ENCODE data around the gene RRP7A. TPM values are rescaled to one million over a fixed set of nuclear protein-coding genes. Genes with fewer than 3 reads are reported as not detected.
"Not testable (repeated sequence)": the region's sequence is repeated elsewhere in the genome, so short reads cannot be mapped to it uniquely, and the experiment has no call there.

Gene RRP7A
- total RNA-seq, 4 donors from 2014 or later = 9.7 to 38.6 (median 28.6) TPM

GRCh38 chr22:42522546-42522945, 3.0 kb upstream of the RRP7A start:
- H3K9me3 ChIP-seq = no peaks in the 10 kb centered on the region
- no peaks in the 10 kb centered on the region for H3K27me3 ChIP-seq
- TF ChIP-seq CTCF (IDR thresholded peaks at IDR 0.05) = no peak
- no peak for TF ChIP-seq POLR2A (IDR thresholded peaks at IDR 0.05)
- no peak for DNase-seq
- intact Hi-C loops (cut with DNase I; ENCODE audit: low total_unique reads) = no loop called here
- H3K4me1 ChIP-seq = no peaks in the 10 kb centered on the region
- no peak overlapping the region for H3K4me3 ChIP-seq
- no peak overlapping the region for H3K27ac ChIP-seq
- H3K36me3 ChIP-seq = no peaks in the 10 kb centered on the region

GRCh38 chr22:42521228-42521546, 1.6 kb upstream of the RRP7A start:
- no peaks in the 10 kb centered on the region for H3K4me1 ChIP-seq
- DNase-seq = no peak
- H3K27ac ChIP-seq = peak overlapping the region in 1 of 2 donors; percentile 81
- TF ChIP-seq POLR2A (IDR thresholded peaks at IDR 0.05) (no peak), CTCF (IDR thresholded peaks at IDR 0.05) (no peak)
- no peak overlapping the region for H3K4me3 ChIP-seq
- H3K9me3 ChIP-seq = no peaks in the 10 kb centered on the region
- intact Hi-C loops (cut with DNase I; ENCODE audit: low total_unique reads) = no loop called here
- H3K27me3 ChIP-seq = no peaks in the 10 kb centered on the region
- no peaks in the 10 kb centered on the region for H3K36me3 ChIP-seq

GRCh38 chr22:42518638-42519524, 715 bp downstream of the RRP7A start:
- H3K36me3 ChIP-seq; DNase-seq; intact Hi-C loops (cut with DNase I; ENCODE audit: low total_unique reads); H3K4me1 ChIP-seq; H3K9me3 ChIP-seq; H3K27me3 ChIP-seq: not testable (repeated sequence)
- Histone ChIP-seq H3K4me3 (peak overlapping the region; percentile 86 to 91), H3K27ac (peak overlapping the region; percentile 80 to 81)

- DNase-seq; H3K4me1 ChIP-seq; H3K4me3 ChIP-seq; H3K27ac ChIP-seq; intact Hi-C loops (cut with DNase I; ENCODE audit: low total_unique reads); H3K36me3 ChIP-seq; H3K27me3 ChIP-seq; H3K9me3 ChIP-seq: not testable (repeated sequence)
Observed at GRCh38 chr22:42517103-42517502, 2.5 kb downstream of the RRP7A start.

- intact Hi-C loops (cut with DNase I; ENCODE audit: low total_unique reads) = no loop called here
- DNase-seq = no peak
- H3K27me3 ChIP-seq = no peaks in the 10 kb centered on the region
Observed at GRCh38 chr22:42515896-42516295, 3.7 kb downstream of the RRP7A start.

GRCh38 chr22:42515304-42515703, 4.3 kb downstream of the RRP7A start:
- H3K4me3 ChIP-seq; DNase-seq; intact Hi-C loops (cut with DNase I; ENCODE audit: low total_unique reads); H3K4me1 ChIP-seq; H3K27me3 ChIP-seq; H3K9me3 ChIP-seq; H3K27ac ChIP-seq; H3K36me3 ChIP-seq: not testable (repeated sequence)

More at GRCh38 chr22:42515896-42516295, 3.7 kb downstream of the RRP7A start:
- no peak overlapping the region for H3K4me3 ChIP-seq
- no peak for TF ChIP-seq POLR2A (IDR thresholded peaks at IDR 0.05)
- TF ChIP-seq CTCF (IDR thresholded peaks at IDR 0.05) = no peak
- no peak overlapping the region for H3K27ac ChIP-seq
- H3K9me3 ChIP-seq = no peaks in the 10 kb centered on the region
- no peaks in the 10 kb centered on the region for H3K4me1 ChIP-seq
- H3K36me3 ChIP-seq = no peaks in the 10 kb centered on the region

GRCh38 chr22:42514331-42514730, 5.3 kb downstream of the RRP7A start:
- intact Hi-C loops (cut with DNase I; ENCODE audit: low total_unique reads); H3K4me1 ChIP-seq; H3K27me3 ChIP-seq; H3K36me3 ChIP-seq; H3K9me3 ChIP-seq; DNase-seq; H3K4me3 ChIP-seq; H3K27ac ChIP-seq: not testable (repeated sequence)

All from uterus (tissue), 4 donors.